DND-41 (cell line): ENCODE data around the gene ACSL1.
"Not testable (repeated sequence)": the region's sequence is repeated elsewhere in the genome, so short reads cannot be mapped to it uniquely, and the experiment has no call there.

Source experiments
- ATAC-seq: fragments of 200-7000 bp; cut with Tn5 transposase; 3 replicates; pipeline ENCODE4 v1.9.1; 2021; ENCODE audit warnings: low read depth; ENCODE audit not compliant: insufficient read depth
- DNase-seq: peaks from one replicate; pipeline ENCODE4 v3.0.0-alpha.2; 2020
- H2AFZ ChIP-seq: 2 replicates; pipeline ENCODE4 v1.6.0; 2012; ENCODE audit warnings: low read depth, low read length
- H3K27ac ChIP-seq: 2 replicates; pipeline ENCODE4 v1.5.1; 2012; ENCODE audit warnings: low read length, inconsistent platforms
- H3K27me3 ChIP-seq: fragments of 200-600 bp; sonication (generic); 2 replicates; pipeline ENCODE4 v1.6.0; 2012; ENCODE audit warnings: low read length, mild to moderate bottlenecking, inconsistent platforms; ENCODE audit not compliant: insufficient read depth, poor library complexity
- H3K36me3 ChIP-seq: 2 replicates; pipeline ENCODE4 v1.5.1; 2012; ENCODE audit warnings: low read length, inconsistent platforms; ENCODE audit not compliant: insufficient read depth
- H3K4me1 ChIP-seq: 2 replicates; pipeline ENCODE4 v1.5.1; 2012; ENCODE audit warnings: mild to moderate bottlenecking, low read length; ENCODE audit not compliant: insufficient read depth
- H3K4me2 ChIP-seq: 2 replicates; pipeline ENCODE4 v1.6.0; 2012; ENCODE audit warnings: mild to moderate bottlenecking, moderate library complexity, low read length, inconsistent platforms; ENCODE audit not compliant: insufficient read depth
- H3K4me3 ChIP-seq, 2 experiments: fragments of 200-600 bp in 1 of 2; shearing (Covaris generic) in 1 of 2; 2 replicates each; pipeline ENCODE4 v1.5.1; 2012 to 2016; ENCODE audit warnings: inconsistent platforms in 2 of 2, low read length in 2 of 2, mild to moderate bottlenecking in 2 of 2, low read depth in 1 of 2, moderate library complexity in 1 of 2
- H3K79me2 ChIP-seq: 2 replicates; pipeline ENCODE4 v1.6.0; 2012; ENCODE audit warnings: low read length, inconsistent platforms; ENCODE audit not compliant: insufficient read depth
- H3K9ac ChIP-seq: 2 replicates; pipeline ENCODE4 v1.6.0; 2012; ENCODE audit warnings: low read depth, mild to moderate bottlenecking, inconsistent platforms, low read length, moderate library complexity
- H3K9me3 ChIP-seq: 2 replicates; pipeline ENCODE4 v1.5.1; 2012; ENCODE audit warnings: low read length, moderate library complexity, mild to moderate bottlenecking, inconsistent platforms; ENCODE audit not compliant: insufficient read depth, severe bottlenecking
- H4K20me1 ChIP-seq: 2 replicates; pipeline ENCODE4 v1.6.0; 2012; ENCODE audit warnings: low read length; ENCODE audit not compliant: insufficient read depth
- CTCF ChIP-seq: IDR thresholded peaks from 2 replicates; pipeline ENCODE4 v1.5.1; 2012; ENCODE audit warnings: borderline replicate concordance, low read length, moderate library complexity, mild to moderate bottlenecking; ENCODE audit not compliant: poor library complexity, severe bottlenecking; ENCODE audit errors: extremely low read depth
- EZH2 ChIP-seq: IDR thresholded peaks from 3 replicates; pipeline ENCODE4 v1.6.1; 2012; ENCODE audit warnings: borderline replicate concordance, low read depth, mild to moderate bottlenecking, moderate library complexity, low read length, inconsistent platforms; ENCODE audit not compliant: severe bottlenecking

Gene ACSL1

GRCh38 chr4:184843984-184844554 lies 18.3 kb upstream of the ACSL1 start:
- ATAC-seq, result no peak
- Histone ChIP-seq H3K9me3 (no peaks in the 10 kb centered on the region), H3K4me3 (no peak overlapping the region), H3K4me1 (no peaks in the 10 kb centered on the region), H3K27ac (no peak overlapping the region), H3K4me2 (no peak overlapping the region), H3K36me3 (no peaks in the 10 kb centered on the region), H4K20me1 (no peaks in the 10 kb centered on the region), H3K9ac (no peak overlapping the region), H3K79me2 (no peaks in the 10 kb centered on the region), H2AFZ (no peak overlapping the region), H3K27me3 (peaks cover 7% of the 10 kb centered on the region)
- no peak for DNase-seq
- TF ChIP-seq EZH2, result no peak
- TF ChIP-seq CTCF, result no peak

GRCh38 chr4:184839075-184839399 lies 13.3 kb upstream of the ACSL1 start:
- H3K79me2 ChIP-seq, H3K4me3 ChIP-seq, H2AFZ ChIP-seq, ATAC-seq, H3K9ac ChIP-seq, H3K9me3 ChIP-seq, DNase-seq, H3K27ac ChIP-seq, H3K36me3 ChIP-seq, H3K27me3 ChIP-seq, H3K4me1 ChIP-seq, H3K4me2 ChIP-seq, H4K20me1 ChIP-seq: not testable (repeated sequence)

GRCh38 chr4:184838249-184839074 lies 12.7 kb upstream of the ACSL1 start:
- Histone ChIP-seq H3K79me2 (no peaks in the 10 kb centered on the region), H3K9ac (no peak overlapping the region), H3K4me2 (no peak overlapping the region), H3K9me3 (no peaks in the 10 kb centered on the region), H3K27me3 (peaks cover 7% of the 10 kb centered on the region), H3K36me3 (no peaks in the 10 kb centered on the region), H3K27ac (no peak overlapping the region), H3K4me3 (no peak overlapping the region), H2AFZ (no peak overlapping the region), H4K20me1 (no peaks in the 10 kb centered on the region), H3K4me1 (no peaks in the 10 kb centered on the region)
- DNase-seq (no peak), ATAC-seq (no peak)
- TF ChIP-seq EZH2, result no peak
- no peak for TF ChIP-seq CTCF

GRCh38 chr4:184836613-184837012 lies 10.8 kb upstream of the ACSL1 start:
- Histone ChIP-seq H3K9ac (no peak overlapping the region), H3K4me3 (no peak overlapping the region), H2AFZ (no peak overlapping the region), H3K4me2 (no peak overlapping the region), H3K9me3 (no peaks in the 10 kb centered on the region), H4K20me1 (no peaks in the 10 kb centered on the region), H3K36me3 (no peaks in the 10 kb centered on the region), H3K79me2 (no peaks in the 10 kb centered on the region), H3K4me1 (no peaks in the 10 kb centered on the region), H3K27ac (no peak overlapping the region), H3K27me3 (peaks cover 12% of the 10 kb centered on the region)
- no peak for DNase-seq
- no peak for TF ChIP-seq CTCF
- TF ChIP-seq EZH2, result no peak
- ATAC-seq, result no peak
